PFSK-1 (cell line): ENCODE data around the gene FZD8.

Source experiments
- POLR2AphosphoS5 ChIP-seq: IDR thresholded peaks from 2 replicates; pipeline ENCODE4 v1.6.1; 2012; ENCODE audit warnings: low read depth, mild to moderate bottlenecking, control low read depth, low read length, moderate library complexity
- SIN3A ChIP-seq: IDR thresholded peaks from 2 replicates; pipeline ENCODE4 v1.6.1; 2012; ENCODE audit warnings: mild to moderate bottlenecking, low read length, moderate library complexity, borderline replicate concordance; ENCODE audit not compliant: insufficient read depth
- TAF1 ChIP-seq: IDR thresholded peaks from 2 replicates; pipeline ENCODE4 v1.6.1; 2012; ENCODE audit warnings: low read length, control low read depth, borderline replicate concordance; ENCODE audit not compliant: insufficient read depth

GRCh38 chr10:35637462-35637861 is 4.6 kb downstream of the FZD8 start:
- TF ChIP-seq TAF1 = no peak
- no peak for TF ChIP-seq POLR2AphosphoS5
- no peak for TF ChIP-seq SIN3A
